Transverse colon (tissue), 4 donors: ENCODE measurements around the gene GPER1.

Experiments used
- EP300 ChIP-seq: sonication (generic); formaldehyde crosslinking; IDR thresholded peaks from one replicate; pipeline ENCODE4 v1.6.1; 2017; ENCODE audit warnings: antibody characterized with exemption, low read depth
- POLR2A ChIP-seq: fragments of 450-650 bp; IDR thresholded peaks from one replicate; pipeline ENCODE4 v1.6.1; 2016; ENCODE audit warnings: antibody characterized with exemption, mild to moderate bottlenecking, moderate library complexity
- POLR2AphosphoS5 ChIP-seq, 3 donors: sonication (generic); formaldehyde crosslinking; IDR thresholded peaks; one replicate each; pipeline ENCODE4 v1.6.1; 2016; ENCODE audit warnings: antibody characterized with exemption in 3 of 3
- TF ChIP-seq, protein P1 (sequence below), 5 experiments: fragments of 200-600 bp in 3 of 5; fragments of 450-650 bp in 2 of 5; sonication (generic) in 3 of 5; IDR thresholded peaks; 1 replicate in 2 of 5; 2 replicates in 3 of 5; pipeline ENCODE4 v1.5.1; 2016 to 2017; ENCODE audit warnings: antibody characterized with exemption in 5 of 5, inconsistent platforms in 3 of 5, mild to moderate bottlenecking in 2 of 5, moderate library complexity in 1 of 5

DNA sequence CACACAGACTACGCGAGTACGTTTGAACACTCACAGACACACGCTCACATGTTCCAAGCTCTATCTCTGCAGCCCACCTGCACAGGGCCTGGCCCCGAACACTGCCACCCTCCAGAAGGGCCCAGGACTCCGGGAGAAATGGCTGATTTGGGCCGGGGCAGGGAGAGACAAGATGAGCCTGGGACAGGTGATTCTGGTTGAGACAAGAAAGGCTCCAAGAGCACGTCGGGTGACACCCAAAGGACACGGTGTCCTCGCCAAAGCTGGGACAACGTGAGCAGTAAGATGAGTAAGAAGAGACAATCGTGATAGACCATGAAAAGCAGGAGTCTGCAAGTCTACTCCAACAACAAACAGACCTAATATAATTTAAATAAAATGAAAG lies 9.2 kb downstream of the GPER1 start:
- TF ChIP-seq, protein P1, sequence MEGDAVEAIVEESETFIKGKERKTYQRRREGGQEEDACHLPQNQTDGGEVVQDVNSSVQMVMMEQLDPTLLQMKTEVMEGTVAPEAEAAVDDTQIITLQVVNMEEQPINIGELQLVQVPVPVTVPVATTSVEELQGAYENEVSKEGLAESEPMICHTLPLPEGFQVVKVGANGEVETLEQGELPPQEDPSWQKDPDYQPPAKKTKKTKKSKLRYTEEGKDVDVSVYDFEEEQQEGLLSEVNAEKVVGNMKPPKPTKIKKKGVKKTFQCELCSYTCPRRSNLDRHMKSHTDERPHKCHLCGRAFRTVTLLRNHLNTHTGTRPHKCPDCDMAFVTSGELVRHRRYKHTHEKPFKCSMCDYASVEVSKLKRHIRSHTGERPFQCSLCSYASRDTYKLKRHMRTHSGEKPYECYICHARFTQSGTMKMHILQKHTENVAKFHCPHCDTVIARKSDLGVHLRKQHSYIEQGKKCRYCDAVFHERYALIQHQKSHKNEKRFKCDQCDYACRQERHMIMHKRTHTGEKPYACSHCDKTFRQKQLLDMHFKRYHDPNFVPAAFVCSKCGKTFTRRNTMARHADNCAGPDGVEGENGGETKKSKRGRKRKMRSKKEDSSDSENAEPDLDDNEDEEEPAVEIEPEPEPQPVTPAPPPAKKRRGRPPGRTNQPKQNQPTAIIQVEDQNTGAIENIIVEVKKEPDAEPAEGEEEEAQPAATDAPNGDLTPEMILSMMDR (IDR thresholded peaks at IDR 0.05), result no peak
- no peak for TF ChIP-seq POLR2A
- TF ChIP-seq POLR2AphosphoS5 (IDR thresholded peaks at IDR 0.05), result no peak
- TF ChIP-seq EP300, result no peak
